NCI-H2107 (cell line): ENCODE measurements around the gene PLA2G2F.

Experiments
- DNase-seq: peaks from one replicate; lab custom pipeline; 2025; lab: John Stamatoyannopoulos, UW

PLA2G2F gene

DNA sequence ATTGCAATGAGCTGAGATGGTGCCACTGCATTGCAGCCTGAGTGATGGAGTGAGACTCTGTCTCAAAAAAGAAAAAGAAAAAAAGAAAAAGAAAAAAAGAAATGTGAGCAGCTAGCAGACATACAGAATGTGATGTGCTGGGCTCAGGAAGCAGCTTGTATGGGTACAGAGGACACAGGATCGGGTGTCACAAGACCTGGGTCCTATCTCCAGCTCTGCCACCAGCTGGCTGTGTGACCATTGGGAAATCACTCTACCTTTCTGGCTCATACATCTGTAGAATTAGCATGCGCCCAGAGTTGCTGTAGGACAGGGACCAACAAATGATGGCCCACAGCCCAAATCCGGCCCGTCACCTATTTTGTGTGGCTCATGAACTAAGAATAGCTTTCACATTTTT, 50.5 kb downstream of the PLA2G2F start:
- DNase-seq = no peak

DNA sequence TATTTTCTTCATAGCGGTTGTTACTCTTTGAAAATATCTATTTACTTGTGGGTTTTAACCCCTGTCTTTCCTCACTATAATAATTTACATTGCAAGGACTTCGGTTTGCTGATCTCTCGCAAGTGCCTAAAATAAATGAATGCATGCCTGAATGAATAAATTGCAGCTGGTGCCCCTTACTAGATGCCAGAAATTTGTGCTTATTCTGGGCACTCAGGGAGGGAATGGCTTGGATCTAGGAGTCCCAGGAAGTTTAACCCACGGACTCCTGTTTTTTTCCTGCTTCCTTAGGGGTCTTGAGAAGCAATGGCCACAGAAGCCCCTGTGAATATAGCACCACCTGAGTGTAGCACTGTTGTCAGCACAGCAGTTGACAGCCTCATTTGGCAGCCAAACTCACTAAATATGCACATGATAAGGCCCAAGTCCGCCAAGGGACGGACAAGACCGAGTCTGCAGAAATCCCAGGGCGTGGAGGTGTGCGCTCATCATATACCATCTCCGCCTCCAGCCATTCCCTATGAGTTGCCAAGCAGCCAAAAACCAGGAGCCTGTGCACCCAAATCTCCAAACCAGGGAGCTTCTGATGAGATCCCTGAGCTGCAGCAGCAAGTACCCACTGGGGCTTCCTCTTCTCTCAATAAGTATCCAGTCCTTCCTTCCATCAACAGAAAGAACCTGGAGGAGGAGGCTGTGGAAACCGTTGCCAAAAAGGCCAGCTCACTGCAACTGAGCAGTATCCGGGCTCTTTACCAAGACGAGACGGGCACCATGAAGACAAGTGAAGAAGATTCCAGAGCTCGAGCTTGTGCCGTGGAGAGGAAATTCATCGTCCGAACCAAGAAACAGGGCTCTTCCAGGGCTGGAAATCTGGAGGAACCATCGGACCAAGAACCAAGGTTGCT, 51.4 kb downstream of the PLA2G2F start:
- no peak for DNase-seq

DNA sequence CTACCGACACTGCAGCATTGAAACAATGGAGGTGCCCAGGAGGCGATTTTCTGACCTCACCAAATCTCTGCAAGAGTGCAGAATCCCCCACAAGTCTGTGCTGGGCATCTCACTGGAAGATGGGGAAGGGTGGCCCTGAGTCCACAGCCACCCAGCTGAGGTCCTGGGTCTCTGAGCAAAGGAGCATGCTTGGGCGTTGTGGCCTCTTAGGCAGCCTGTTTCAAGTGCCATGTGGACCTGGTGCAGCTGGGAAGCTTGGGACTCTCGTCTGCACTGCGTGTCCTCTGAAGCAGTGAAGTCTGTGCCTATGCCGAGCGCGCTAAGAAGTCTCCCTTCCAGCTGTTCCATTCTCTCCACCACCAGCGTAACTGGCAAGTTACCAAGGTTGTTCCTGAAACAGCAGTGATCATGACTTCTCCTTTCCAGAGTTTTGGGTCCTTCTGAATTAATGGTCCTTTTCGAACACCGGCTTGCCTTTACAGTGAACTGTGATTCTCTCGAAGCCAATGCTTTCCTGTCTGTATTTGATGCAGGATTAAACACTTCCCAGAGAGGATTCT, 52.2 kb downstream of the PLA2G2F start:
- DNase-seq = no peak

DNA sequence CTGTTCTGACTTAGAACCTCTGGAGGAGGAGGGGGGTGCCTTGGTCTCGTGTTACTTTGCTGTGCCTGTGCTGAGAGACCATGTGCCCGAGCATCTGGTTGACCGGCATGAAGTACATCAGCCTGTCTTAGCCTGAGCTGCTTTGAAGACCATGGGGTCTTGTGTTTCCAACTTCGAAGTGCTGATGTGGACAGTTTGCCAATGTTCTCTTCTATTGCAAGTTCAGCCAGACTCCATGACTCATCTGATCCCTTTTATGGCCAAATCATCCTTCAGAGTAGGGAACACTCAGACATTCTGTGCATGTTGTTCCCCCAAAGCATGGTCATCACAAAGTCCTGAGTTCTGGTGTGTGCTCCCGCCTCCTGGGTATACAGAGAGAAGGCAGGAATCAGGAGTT, 53.2 kb downstream of the PLA2G2F start:
- no peak for DNase-seq

DNA sequence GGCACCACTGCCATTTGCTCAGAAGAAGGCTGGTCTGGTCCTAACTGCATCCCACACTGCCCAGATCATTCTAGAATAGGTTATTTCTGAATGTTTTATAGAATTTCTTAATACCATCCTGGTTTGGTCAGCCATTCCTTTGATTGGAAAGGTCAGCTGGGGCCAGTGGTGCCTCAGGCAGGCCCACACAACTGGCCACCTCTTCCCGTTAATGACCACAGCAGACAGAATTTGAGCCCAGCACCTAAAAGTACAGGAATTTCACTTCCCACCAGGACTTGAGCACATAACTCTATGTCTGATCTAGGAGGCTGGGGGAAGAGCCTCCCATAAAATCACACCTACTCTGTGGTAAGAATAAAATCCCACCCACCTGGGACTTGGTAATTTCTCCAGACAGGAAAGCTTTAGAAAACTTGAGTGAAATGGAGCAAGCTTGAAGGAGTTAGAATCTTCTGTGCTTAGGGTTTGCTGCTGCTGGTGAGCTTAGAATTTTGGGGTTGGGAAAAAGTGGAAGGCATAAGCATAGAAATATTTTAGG, 53.8 kb downstream of the PLA2G2F start:
- no peak for DNase-seq

DNA sequence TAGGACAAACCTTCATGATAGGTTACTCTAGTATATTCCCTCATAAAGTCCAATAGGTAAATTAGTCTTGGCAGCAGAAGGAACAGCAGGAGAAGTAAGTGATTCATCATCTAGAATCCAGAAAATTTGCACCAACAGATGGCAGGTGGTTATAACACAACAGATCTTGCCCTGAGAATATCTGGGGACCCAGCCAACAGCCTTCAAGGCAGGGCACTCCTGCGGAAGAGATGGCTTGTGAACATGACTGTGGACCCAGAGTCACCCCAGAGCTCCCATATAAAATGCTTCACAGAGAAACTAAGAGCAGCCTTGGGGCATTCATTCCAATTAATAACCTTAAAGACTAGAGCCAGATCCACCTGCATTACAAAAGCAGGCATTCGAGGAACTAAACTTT, 55.1 kb downstream of the PLA2G2F start:
- no peak for DNase-seq

DNA sequence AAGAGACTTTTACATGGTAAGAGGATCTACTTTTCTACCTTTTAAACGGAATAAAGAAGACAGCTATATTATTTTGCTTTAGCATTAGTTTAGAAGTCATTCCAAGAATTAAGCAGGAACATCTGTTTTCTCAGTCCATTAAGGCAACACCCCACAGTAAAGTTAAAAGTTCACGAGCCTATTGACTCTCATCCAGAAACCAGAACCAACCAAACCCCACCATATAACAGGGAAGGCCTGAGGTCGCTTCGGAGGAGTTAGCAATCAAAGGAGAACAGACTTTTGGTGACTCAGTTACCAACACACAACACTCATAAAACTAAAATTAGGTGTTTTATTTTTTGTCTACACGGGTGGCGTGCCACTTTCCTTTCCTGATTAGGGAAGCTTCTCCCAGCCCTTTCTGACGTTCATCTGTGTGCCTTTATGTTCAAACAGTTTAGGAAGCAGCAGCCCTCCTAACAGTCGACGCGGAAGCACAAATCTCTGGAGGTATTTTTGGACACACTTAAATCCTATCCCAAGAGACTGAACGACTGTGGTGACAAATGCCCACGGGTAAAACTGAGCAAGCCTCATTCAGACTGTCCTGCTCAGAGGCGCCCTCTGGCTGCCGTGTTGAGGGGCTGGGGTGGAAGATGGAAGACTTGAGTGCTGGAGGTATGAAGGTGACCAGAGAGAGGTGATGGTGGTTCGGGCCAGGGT, 55.8 kb downstream of the PLA2G2F start:
- DNase-seq = peak; percentile 18

DNA sequence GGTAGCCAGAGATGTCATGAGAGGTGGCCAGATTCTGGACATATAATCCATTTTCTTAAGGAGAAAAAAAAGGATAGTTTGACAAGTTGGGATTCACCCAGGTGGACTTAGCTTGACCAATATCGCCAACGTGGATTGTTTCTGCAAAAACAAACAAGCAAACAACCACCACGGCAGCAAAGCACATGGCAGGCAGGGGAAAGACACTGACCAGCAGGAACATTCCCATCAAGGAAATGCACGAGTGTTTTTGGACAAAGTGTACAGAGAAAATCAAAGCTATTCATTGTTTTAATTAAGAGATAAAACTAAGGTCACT, 56.3 kb downstream of the PLA2G2F start:
- no peak for DNase-seq

DNA sequence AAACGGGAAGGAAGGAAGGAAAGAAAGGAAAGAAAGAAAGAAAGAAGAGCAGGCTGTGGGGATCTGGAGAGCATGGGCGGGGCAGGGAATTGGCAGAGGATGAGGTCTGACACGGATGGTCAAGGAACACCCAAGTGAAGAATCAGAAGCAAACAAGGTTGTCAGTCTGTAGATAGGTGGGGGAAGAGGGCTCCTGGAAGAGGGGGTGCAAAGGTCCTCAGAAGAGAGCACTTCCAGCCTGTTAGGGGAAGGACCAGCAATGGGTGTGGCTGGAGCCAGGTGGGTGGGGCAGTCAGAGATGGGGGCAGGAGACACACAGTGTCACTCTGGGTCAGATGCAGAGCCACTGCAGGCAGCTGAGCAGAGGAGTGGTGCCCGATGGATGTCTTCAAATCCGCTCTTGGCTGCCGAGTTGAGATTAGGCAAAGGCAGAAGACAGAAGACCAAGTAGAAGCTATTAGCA, 58.2 kb downstream of the PLA2G2F start:
- no peak for DNase-seq

DNA sequence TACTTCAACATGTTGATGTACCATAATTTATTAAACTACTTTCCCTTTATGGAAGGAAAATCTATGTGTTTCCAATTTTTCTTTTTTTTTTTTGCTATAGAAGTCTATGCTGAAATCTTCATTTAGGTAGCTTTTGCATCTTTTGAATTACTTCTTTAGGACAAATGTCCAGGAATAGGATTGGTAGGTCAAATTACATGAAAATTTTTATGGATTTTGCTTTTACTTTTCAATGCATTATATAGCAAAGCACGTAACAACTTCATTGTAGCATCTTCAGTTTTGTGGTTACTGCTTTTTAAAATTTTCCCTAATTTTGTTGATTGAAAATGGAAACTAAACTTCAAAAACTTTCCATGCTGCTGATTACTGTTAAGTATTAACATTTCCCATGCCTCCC, 59.2 kb downstream of the PLA2G2F start:
- DNase-seq = no peak

DNA sequence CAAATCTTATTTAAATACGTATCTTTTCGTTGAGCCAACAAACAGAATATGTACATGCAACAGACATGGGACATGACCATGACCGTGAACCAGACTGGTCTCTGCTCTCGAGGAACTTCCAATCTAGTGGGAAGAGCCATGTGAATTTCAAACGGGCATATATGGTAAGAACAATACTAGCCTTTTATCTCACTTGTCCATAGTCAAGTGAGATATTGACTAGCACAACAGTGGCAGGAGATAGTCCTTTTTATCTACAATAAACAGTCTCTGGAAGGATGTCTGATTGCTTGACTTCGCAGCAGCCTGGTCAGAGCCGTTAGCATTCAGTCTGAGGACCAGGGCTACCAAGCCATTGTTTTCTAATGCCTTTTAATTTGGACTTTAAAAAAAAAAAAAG, 59.8 kb downstream of the PLA2G2F start:
- no peak for DNase-seq

DNA sequence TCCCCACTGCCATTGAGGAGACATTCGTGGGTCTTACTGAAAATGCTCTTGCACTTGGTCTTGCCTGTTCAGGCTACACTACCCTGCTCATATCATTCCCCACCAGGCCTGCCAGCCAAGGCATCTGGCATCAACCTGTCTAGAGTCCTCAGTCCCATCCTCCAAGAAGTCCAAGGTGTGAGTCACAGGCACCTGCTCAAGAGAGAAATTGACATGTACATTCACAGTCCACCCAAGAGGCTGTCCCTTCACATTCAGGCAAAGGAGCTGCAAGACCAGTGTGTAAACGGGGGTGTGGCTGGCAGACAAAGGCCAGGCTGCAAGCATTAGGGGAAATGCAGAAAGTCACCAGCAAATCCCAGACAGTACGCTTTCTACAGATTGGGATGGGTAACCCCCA, 60.3 kb downstream of the PLA2G2F start:
- DNase-seq = no peak

DNA sequence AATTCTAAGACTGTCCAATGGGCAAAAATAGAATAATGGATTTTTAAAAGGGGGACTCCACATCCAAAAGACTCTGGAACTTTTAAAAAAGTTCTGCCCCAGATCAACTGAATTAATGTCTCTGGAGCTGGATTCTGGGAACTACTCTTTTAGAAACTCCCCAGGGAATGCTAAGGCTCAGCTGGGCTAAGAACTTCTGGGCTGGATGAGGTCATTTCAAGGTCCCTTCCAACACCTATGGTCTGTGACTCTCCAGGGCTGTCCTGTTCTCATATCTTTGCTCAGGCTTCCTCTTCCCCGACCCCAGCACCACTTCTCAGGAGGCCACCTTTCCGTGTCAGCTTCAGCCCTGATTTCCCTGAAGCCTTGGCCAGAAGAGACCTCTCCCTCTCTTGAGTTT, 60.7 kb downstream of the PLA2G2F start:
- no peak for DNase-seq
